Gastroesophageal sphincter (tissue), 4 donors: ENCODE measurements around the gene ZNF501. TPM values are rescaled to one million over a fixed set of nuclear protein-coding genes. Genes with fewer than 3 reads are reported as not detected.
A peak's percentile ranks its signal among the peaks of the same experiment; 100 is the strongest.

ENCODE experiments used
- ATAC-seq: fragments of 150-250 bp; one replicate; pipeline ENCODE4 v1.9.1; 2016; ENCODE audit warnings: mild to moderate bottlenecking, moderate library complexity
- H3K27ac ChIP-seq, 4 donors: fragments of 200-600 bp; sonication (generic) in 3 of 4; 1 replicate in 3 of 4; 2 replicates in 1 of 4; pipeline ENCODE4 v1.5.1; 2016 to 2019
- H3K27me3 ChIP-seq: fragments of 200-600 bp; sonication (generic); one replicate; pipeline ENCODE4 v1.5.1; 2019
- H3K36me3 ChIP-seq, 2 donors: fragments of 200-600 bp; sonication (generic); one replicate each; pipeline ENCODE4 v1.5.1; 2019; ENCODE audit warnings: control low read depth in 1 of 2
- H3K4me1 ChIP-seq, 3 donors: fragments of 200-600 bp; sonication (generic); 1 replicate in 2 of 3; 2 replicates in 1 of 3; pipeline ENCODE4 v1.5.1; 2016 to 2019; ENCODE audit warnings: control low read depth in 2 of 3
- H3K4me3 ChIP-seq, 2 donors: fragments of 200-600 bp; sonication (generic); one replicate each; pipeline ENCODE4 v1.5.1; 2019; ENCODE audit warnings: mild to moderate bottlenecking in 1 of 2, moderate library complexity in 1 of 2
- H3K9me3 ChIP-seq, 3 donors: fragments of 200-600 bp; sonication (generic); one replicate each; pipeline ENCODE4 v1.5.1; 2017 to 2019; ENCODE audit warnings: control low read depth in 2 of 3
- EP300 ChIP-seq: sonication (generic); formaldehyde crosslinking; IDR thresholded peaks from one replicate; pipeline ENCODE4 v1.6.1; 2017; ENCODE audit warnings: antibody characterized with exemption, mild to moderate bottlenecking
- POLR2A ChIP-seq, 2 donors: fragments of 450-650 bp; IDR thresholded peaks; one replicate each; pipeline ENCODE4 v1.6.1; 2017; ENCODE audit warnings: antibody characterized with exemption in 2 of 2, mild to moderate bottlenecking in 2 of 2, moderate library complexity in 1 of 2
- POLR2AphosphoS5 ChIP-seq: sonication (generic); formaldehyde crosslinking; IDR thresholded peaks from one replicate; pipeline ENCODE4 v1.6.1; 2017; ENCODE audit warnings: antibody characterized with exemption
- WGBS, 2 donors: methylation state at CpG; one replicate each; pipeline ENCODE4 v1.1.5; 2018; ENCODE audit warnings: low coverage in 1 of 2; 5-methylcytosine and 5-hydroxymethylcytosine counted together
- total RNA-seq, 4 donors: library from RNA; depleted of rRNA; stranded (reverse); fragments of >200 nt; gene quantifications; one replicate each; pipeline ENCODE4 v1.1.0, GENCODE V29; 2016
- TF ChIP-seq, protein P1 (sequence below), 4 experiments: fragments of 200-600 bp in 2 of 4; fragments of 450-650 bp in 2 of 4; sonication (generic) in 1 of 4; IDR thresholded peaks; one replicate each; pipeline ENCODE4 v1.5.1; 2017 to 2019; ENCODE audit warnings: antibody characterized with exemption in 4 of 4, mild to moderate bottlenecking in 2 of 4, moderate library complexity in 2 of 4

The ZNF501 gene
- total RNA-seq: 10 to 100 TPM in 1 of 4 donors, 1 to 10 TPM in 3; 7.0 to 16.3 (median 9.0) TPM

DNA sequence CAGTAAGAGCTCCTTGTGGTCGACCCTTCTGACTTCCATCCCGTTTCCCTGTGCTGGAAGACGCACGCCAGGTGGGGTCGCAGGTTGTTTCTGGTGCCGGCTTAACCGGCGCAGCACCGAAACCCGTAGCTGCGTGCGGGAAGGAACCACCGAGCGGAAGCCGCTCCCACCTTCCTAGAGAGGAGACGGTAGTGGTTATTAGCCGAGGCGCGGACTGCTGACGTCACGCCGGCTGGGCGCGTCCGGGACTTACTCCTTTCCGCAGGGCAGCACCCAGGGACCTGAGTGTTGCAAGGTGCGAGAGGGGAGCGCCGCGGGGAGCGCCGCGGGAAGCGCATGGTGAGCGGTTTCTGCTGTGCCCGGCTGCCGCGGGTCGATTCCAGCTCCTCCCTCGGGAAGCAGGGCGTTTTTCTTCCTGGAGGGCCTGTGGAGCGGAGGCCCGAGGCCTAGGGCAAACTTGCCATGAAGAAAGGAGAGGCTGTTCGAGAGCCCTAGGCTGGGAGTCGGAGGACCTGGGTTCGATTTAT, at the start of gene ZNF501:
Gene ZNF501 (plus strand): TSS at position 252 of the 527 bp plus-strand sequence. CDS start 4,787 bp downstream, outside the sequence.
- Histone ChIP-seq H3K4me3 (peak within 1 kb of the TSS; percentile 71 to 84), H3K27me3 (no peaks in the 10 kb centered on the region), H3K9me3 (peaks cover 0 to 69% (median 3%) of the 10 kb centered on the region in 3 donors), H3K27ac (peak within 1 kb of the TSS in 3 of 4 donors; percentile 70 to 76 (median 74)), H3K36me3 (peaks cover 0 to 40% of the 10 kb centered on the region in 2 donors), H3K4me1 (peaks cover 0 to 13% (median 6%) of the 10 kb centered on the region in 3 donors)
- TF ChIP-seq POLR2AphosphoS5 (peak; percentile 72), POLR2A (IDR thresholded peaks at IDR 0.05) (peak; percentile 24 to 29), EP300 (no peak)
- TF ChIP-seq, protein P1, sequence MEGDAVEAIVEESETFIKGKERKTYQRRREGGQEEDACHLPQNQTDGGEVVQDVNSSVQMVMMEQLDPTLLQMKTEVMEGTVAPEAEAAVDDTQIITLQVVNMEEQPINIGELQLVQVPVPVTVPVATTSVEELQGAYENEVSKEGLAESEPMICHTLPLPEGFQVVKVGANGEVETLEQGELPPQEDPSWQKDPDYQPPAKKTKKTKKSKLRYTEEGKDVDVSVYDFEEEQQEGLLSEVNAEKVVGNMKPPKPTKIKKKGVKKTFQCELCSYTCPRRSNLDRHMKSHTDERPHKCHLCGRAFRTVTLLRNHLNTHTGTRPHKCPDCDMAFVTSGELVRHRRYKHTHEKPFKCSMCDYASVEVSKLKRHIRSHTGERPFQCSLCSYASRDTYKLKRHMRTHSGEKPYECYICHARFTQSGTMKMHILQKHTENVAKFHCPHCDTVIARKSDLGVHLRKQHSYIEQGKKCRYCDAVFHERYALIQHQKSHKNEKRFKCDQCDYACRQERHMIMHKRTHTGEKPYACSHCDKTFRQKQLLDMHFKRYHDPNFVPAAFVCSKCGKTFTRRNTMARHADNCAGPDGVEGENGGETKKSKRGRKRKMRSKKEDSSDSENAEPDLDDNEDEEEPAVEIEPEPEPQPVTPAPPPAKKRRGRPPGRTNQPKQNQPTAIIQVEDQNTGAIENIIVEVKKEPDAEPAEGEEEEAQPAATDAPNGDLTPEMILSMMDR (IDR thresholded peaks at IDR 0.05): peak in 1 of 4 experiments; percentile 31
- 0 to 2% methylated on average over 3 to 9 of the region's 46 CpGs for WGBS, 2 donors
- ATAC-seq: peak; percentile 99

DNA sequence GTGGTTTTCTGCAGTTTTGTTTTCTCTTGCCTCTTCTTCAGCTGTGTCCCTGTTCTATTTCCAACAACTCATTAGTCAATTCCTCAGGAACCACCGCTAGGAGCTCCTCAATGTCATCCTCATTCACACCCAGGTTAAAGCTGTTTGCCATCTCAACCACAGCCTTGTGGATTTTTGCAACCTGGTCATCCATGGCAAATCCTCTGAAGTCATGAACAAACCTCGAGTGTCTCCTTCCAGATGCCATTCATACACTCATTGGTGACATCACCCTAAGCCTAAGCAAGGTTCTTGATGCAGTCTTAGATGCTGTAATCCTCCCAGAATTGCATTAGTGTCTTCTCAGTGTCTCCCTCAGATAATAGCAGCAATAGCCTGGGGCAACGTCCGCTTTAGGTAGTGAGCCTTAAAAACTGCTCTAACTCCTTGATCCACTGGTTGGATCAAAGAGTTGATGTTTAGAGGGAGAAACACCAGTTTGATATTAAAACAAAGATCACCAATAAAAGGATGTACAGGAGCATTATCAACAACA, 48.4 kb upstream of the ZNF501 start:
- no peak for TF ChIP-seq EP300
- TF ChIP-seq, protein P1 (IDR thresholded peaks at IDR 0.05): no peak
- no peak for TF ChIP-seq POLR2A (IDR thresholded peaks at IDR 0.05)
- TF ChIP-seq POLR2AphosphoS5: no peak
- Histone ChIP-seq H3K4me1 (peaks cover 0 to 14% (median 3%) of the 10 kb centered on the region in 3 donors), H3K36me3 (peaks cover 0 to 26% of the 10 kb centered on the region in 2 donors), H3K27me3 (no peaks in the 10 kb centered on the region), H3K9me3 (peaks cover 0 to 34% (median 0%) of the 10 kb centered on the region in 3 donors), H3K4me3 (no peak overlapping the region), H3K27ac (no peak overlapping the region)
- no peak for ATAC-seq
- WGBS, 2 donors: 94% methylated on average over 4 of the region's 4 CpGs

DNA sequence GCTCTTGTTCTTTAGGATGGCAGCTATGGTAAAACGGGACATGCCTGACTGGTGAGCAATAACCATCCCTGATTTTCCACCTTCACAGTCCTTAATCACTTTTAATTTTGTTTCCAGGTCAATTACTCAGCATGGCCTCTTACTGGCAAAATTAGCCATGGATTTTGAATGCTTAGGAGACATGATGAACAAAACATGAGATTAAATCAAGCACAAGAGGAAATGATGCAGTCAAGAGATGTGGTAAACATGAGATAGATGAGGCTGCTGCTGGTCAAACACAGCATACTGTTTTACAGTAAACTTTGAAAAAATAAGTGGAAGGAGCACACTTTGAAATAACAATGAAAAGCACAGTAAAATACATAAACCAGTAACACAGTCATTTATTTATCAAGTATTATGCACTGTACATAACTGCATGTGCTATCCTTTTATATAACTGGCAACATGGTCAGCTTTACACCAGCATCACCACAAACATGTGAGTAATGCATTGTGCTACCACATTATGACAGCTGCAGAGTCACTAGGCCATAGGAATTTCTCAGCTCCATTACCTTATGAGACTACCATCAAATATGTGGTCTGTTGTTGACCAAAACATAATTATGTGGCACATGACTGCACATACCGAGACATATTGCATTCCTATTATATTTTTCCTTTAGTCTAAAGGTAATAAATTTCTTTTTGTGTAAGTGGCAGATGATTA, 47.1 kb upstream of the ZNF501 start:
- WGBS, 2 donors: 86% methylated on average over 2 of the region's 2 CpGs; no CpG with 5 or more reads in 1 of the 2 donors
- TF ChIP-seq EP300 (no peak), POLR2A (IDR thresholded peaks at IDR 0.05) (no peak), POLR2AphosphoS5 (no peak)
- TF ChIP-seq, protein P1 (IDR thresholded peaks at IDR 0.05): no peak
- Histone ChIP-seq H3K4me3 (no peak overlapping the region), H3K27ac (no peak overlapping the region), H3K36me3 (peaks cover 0 to 26% of the 10 kb centered on the region in 2 donors), H3K4me1 (peaks cover 0 to 16% (median 3%) of the 10 kb centered on the region in 3 donors), H3K9me3 (peaks cover 0 to 34% (median 0%) of the 10 kb centered on the region in 3 donors), H3K27me3 (no peaks in the 10 kb centered on the region)
- no peak for ATAC-seq

DNA sequence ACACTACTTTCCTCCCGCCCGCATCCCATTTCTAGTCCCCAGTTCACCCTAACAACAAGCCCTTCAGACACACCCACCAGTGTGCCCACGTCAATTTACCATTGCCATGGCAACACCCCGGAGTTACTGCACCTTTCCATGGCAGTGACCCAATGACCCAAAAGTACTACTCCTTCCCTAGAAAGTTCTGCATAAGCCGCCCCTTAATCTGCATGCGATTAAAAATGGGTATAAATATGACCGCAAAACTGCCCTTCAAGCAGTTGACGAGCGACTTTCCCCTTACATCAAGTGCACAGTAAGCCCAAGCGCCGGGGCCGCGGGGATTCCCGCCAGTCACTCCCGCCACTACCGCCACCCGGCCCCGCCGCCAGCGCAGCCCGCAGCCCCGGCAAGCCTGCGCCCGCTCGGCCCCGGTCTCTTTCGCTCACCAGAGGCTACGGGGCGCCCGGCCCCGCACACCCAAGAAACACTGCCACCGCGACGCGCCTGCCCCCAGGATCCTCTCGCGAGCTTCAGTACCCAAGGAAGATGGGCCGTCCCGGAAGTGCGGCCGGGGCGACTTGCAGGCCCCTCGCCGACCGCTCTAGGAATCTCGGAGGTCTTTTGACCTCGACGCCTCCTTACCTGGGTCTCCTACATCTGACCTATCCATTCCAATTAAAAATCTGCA, 44.2 kb upstream of the ZNF501 start:
- ATAC-seq: peak; percentile 90
- H3K27ac ChIP-seq: peak overlapping the region in 3 of 4 donors; percentile 71 to 78 (median 76)
- H3K27me3 ChIP-seq: peaks cover 18% of the 10 kb centered on the region
- TF ChIP-seq, protein P1 (IDR thresholded peaks at IDR 0.05): peak in 2 of 4 experiments; percentile 10 to 19
- TF ChIP-seq POLR2A (IDR thresholded peaks at IDR 0.05): no peak
- H3K9me3 ChIP-seq: peaks cover 0 to 34% (median 0%) of the 10 kb centered on the region in 3 donors
- H3K4me1 ChIP-seq: peaks cover 0 to 16% (median 3%) of the 10 kb centered on the region in 3 donors
- H3K4me3 ChIP-seq: peak overlapping the region; percentile 66 to 87
- WGBS, 2 donors: 0 to 1% methylated on average over 3 to 12 of the region's 48 CpGs
- H3K36me3 ChIP-seq: peaks cover 0 to 26% of the 10 kb centered on the region in 2 donors
